Stimulated activated CD4-positive, alpha-beta T cell treated with anti-CD3 and anti-CD28 coated beads, Interleukin-1b, Interleukin-23, amount 100 ng/mL, for 1 hour (primary cell): Measurements from ENCODE around the gene SERPINB10.

Experiments used
- DNase-seq, 2 donors: peaks; one replicate each; pipeline ENCODE4 v3.0.0-alpha.2; 2020; ENCODE audit warnings: low read depth in 2 of 2

Gene SERPINB10

DNA sequence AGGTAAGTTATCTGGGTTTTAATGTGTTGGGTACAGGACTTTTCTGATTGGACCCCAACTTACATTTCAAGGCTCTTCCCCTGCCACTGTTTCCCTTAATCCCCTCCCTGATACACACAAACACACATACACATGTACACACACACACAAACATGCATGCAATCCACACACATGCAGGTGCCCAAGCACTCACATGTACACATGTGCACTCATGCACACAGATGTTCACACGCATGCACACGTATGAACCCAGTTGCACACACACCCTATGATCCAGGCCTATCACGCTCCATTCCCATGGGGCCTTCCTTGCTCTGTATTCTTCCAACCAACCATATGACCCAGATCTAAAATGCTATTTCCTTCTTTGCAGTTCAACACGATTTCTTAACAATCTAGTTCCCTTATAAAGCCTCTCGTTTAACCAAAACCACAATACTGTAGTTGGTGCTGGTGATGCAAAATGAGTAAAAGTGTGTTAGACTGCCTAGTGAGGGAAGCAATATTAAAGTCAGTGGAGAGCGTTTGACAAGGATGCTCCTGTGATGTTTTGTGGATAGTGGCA lies 73.2 kb downstream of the SERPINB10 start:
- DNase-seq = no peak

DNA sequence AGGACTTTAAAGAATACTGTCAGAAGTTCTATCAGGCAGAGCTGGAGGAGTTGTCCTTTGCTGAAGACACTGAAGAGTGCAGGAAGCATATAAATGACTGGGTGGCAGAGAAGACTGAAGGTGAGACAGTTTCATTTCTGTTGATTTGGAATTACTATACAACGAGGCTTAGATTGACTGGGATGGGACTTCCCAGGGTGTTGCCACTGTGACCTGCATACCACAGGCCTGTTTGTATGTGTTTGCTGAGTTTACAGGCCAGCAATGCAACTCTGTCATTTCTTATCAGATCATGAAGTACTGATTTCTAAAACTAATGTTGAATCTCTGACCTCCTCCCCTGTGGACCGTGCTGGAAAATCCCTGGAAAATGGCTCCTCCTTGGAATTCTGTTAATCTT lies 74.0 kb downstream of the SERPINB10 start:
- DNase-seq = no peak

DNA sequence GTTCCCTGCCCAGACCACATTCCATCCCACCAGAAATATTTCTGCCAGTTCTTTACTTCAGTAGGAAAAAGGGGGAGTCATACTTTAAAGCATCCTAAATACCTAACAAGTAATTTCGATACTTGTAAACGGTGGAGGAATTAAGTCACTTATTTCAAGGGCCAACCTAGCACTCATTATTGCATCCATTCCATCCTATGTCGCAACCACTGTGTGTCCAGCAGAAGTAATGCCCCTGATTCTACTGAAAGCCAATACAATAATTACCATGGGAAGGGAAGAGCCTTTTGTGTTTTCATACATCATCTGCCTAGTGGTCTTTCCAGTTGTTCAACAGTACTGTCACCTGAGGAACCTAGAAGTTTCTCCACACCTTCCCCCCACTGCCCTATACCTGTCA lies 74.6 kb downstream of the SERPINB10 start:
- DNase-seq = no peak
